Stimulated activated naive CD4-positive, alpha-beta T cell treated with Interleukin-2 at 50 U/mL for 16 hours (primary cell): ENCODE measurements around the gene ZSWIM3.
"Not testable (repeated sequence)": the region's sequence is repeated elsewhere in the genome, so short reads cannot be mapped to it uniquely, and the experiment has no call there.

Experiments
- DNase-seq: peaks from one replicate; lab custom pipeline; 2025; lab: John Stamatoyannopoulos, UW

ZSWIM3 gene

DNA sequence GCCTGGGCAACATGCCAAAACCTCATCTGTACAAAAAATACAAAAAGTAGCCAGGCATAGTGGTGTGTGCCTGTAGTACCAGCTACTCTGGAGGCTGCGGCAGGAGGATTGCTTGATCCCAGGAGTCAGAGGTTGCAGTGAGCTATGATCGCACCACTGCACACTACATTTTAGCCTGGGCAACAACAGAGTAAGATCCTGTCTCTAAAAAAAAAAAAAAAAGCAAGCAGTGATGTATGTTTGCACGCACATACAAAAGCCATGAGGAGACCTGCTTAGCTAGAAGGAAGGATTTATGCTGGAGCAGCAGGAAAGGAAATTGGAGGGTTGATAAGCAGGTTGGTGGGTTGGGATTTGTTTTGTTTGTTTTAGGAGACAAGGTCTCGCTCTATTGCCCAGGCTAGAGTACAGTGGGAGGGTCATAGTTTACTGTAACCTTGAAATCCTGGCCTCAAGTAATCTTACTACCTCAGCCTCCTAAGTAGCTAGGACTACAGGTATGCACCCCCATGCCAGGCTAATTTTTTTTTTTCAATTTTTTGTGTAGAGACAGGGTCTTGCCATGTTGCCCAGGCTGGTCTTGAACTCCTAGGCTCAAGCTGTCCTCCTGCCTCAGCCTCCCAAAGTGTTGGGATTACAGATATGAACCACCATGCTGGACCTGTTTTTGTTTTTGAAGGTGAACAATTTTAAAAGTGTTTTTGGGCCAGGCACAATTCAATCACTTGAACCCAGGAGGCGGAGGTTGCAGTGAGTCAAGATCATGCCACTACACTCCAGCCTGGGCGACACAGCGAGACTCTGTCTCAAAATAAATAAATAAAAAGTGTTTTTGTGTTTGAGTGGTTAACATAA, 4.0 kb downstream of the ZSWIM3 start:
- DNase-seq = no peak

GRCh38 chr20:45863543-45864470, 6.4 kb downstream of the ZSWIM3 start:
- no peak for DNase-seq

- no peak for DNase-seq
Observed at GRCh38 chr20:45866454-45866853, 9.0 kb downstream of the ZSWIM3 start.

DNA sequence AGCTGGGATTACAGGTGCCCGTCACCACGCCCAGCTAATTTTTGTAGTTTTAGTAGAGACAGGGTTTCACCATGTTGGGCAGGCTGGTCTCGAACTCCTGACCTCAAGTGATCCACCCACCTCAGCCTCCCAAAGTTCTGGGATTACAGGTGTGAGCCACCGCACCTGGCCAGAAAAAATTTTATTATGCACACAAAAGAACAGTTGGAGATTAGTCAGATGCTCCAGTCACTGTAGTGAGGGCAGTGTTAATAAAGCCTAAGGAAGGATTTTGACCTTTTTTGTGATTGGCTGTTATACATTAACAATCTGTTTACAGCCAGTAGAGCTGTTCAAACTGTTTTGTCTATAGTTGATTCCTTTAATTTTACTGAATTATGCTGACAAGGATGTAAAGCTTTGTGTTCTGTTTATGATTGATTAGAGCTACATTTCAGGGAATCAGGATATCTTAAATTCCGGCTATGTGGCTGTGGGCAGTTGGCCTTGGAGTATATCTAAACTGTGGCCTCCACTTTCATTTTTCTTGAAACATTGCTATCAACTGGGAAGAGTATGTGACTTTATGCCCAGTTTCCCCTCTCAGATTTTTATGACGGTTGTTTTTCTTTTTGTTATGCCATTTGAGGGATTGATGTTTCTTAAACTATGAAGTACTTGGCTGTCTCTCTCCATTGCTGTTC, 9.9 kb downstream of the ZSWIM3 start:
- no peak for DNase-seq

- no peak for DNase-seq
Observed at GRCh38 chr20:45867819-45868176, 10.4 kb downstream of the ZSWIM3 start.

GRCh38 chr20:45872626-45873025, 15.2 kb downstream of the ZSWIM3 start:
- no peak for DNase-seq

DNA sequence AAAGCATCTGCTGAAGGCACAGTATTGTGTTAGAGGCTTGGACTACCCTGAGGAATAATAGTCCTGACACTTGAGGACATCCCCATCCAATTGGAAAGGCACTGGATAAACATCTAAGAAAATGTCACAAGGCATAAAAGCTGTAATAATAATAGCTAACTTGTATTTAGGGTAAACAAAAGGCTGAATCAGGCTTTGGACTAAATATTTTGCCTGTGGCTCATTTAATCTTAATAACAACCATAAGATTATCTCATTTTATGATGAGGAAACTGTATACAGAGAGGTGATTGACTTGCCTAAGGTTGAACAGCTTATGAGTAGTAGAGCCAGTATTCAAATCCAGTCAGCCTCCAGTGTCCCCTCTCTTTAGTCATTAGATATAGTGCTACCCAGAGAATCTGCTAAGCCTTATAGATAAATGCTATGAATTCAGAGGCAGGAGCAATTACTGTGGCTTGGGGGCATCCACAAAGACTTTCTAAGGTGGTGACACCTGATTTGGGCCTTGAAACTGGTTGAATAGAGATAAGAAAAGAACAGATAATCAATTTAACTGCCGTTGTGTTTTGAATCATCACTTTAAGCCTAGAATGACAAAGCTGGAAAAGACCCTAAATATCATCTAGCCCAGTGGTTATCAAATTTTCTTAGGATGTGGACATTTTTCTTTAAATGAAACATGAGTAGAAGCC, 16.1 kb downstream of the ZSWIM3 start:
- no peak for DNase-seq

- not testable (repeated sequence) for DNase-seq
Observed at GRCh38 chr20:45874104-45874481, 16.7 kb downstream of the ZSWIM3 start.

GRCh38 chr20:45874576-45874975, 17.2 kb downstream of the ZSWIM3 start:
- no peak for DNase-seq

GRCh38 chr20:45878076-45878761, 20.8 kb downstream of the ZSWIM3 start:
- DNase-seq = no peak

- DNase-seq = peak; percentile 97
Observed at GRCh38 chr20:45880988-45881788, 23.8 kb downstream of the ZSWIM3 start, which contains the start of gene ZSWIM1. Gene ZSWIM1, plus strand, starts transcription at chr20:45881227. Its CDS starts 1,366 bp downstream, at chr20:45882593.

DNA sequence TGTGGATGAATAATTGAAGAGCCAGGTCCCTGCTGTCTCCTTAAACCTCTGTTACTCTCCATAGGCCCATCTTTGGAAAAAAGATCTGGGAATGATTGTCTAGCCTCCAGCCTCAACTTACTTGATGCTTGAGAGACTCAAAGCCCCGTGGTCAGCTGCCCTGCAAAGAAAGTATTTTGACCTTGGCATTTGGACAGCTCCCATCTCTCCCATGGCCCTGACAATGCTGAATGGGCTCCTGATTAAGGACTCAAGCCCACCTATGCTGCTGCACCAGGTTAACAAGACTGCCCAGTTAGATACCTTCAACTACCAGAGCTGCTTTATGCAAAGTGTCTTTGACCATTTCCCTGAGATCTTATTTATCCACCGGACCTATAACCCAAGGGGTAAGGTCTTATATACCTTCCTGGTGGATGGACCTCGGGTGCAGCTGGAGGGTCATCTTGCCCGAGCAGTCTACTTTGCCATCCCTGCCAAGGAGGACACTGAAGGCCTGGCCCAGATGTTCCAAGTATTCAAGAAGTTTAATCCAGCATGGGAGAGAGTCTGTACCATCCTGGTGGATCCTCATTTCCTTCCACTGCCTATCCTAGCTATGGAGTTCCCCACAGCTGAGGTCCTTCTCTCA, 25.2 kb downstream of the ZSWIM3 start:
- DNase-seq = no peak

DNA sequence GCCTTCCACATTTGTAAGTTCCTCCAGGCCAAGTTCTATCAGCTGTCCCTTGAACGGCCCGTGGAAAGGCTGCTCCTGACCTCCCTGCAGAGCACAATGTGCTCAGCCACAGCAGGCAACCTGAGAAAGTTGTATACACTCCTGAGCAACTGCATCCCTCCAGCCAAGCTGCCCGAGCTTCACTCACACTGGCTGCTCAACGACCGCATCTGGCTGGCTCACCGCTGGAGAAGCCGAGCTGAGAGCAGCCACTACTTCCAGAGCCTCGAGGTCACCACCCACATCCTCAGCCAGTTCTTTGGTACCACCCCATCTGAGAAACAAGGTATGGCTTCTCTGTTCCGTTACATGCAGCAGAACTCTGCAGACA, 25.7 kb downstream of the ZSWIM3 start:
- no peak for DNase-seq

GRCh38 chr20:45886590-45887345, 29.4 kb downstream of the ZSWIM3 start:
- no peak for DNase-seq

DNA sequence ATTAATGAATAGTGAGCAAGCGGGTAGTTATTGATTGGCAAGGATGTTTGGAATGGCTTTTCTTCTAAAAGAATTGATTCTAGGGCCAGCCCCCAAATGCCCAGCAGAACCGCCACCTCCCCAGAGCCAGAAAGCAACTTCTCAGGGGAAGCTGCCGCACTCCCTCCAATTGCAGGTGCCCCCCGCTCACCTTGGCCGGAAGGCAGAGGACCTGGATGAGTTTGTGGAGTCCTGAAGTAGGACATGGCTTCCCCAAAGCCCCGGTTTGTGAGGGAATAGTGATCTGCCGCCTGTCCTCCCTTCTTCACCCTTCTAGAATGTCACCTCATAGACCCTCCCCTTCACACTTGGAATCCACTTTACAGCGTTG, 29.9 kb downstream of the ZSWIM3 start, which contains the start of gene SPATA25:
SPATA25 (minus strand) TSS at position 277 of the 370 bp plus-strand sequence; CDS start at position 245, 32 bp downstream.
- DNase-seq = no peak

DNA sequence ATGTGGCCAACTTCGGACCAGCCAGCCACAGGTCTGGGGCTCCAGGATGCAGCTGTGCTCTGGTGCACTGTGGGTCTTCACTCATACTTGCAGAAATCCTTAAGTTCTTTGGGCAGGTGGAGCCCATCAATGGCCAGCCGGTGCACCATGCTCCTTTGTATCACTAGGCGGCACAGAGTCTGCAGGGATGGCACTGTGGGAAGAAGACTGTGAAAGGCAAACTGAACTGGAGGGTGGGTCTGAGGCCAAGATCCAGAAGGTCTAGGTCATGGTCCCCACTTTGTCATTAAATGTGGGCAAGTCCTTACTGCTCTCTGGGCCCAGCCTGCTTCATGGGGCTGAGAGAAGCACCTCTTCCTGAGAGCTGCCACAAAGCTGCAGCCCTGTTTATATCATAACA, 31.3 kb downstream of the ZSWIM3 start:
- no peak for DNase-seq

DNA sequence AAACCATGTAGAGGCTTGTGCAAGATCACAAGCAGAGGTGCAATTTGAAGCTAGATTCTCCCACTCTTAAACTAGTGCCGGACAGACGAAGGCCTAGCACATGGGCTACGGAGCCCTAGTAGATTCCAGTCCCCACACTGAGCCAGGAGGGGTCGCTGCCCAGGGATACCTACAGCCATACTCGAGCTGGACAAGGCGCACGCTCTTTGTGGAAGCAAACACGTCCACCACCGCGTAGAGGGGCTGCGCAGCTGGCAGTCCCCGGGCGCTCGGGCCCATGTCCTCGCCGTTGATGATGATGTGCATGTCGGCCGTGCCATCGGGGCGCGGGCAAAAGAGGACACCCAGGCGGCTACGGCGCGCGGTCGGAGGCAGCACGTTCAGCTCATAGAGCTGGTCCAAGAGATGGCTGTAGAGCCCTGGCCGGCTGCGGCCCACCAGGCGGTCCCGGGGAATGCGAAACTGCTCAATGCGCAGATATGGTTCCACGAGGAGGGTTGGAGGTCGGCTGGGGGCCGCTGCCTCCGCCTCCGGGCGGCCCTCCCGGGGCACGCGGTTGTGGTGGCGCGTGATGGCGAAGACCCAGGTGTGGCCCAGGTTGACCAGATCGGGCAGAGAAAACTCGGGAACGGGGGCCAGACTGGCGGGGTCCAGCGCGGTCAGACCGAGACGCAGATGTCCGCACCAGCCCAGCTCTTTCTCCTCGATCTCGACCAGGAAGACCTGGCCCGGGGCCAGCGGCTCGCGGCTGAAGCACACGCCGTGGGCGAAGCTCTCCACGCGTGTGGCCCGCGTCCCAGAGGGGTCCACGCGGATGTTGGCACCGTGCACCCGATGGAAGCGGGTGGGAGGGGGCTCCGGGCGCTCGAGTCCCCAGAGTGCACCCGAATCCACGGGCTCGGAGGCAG, 32.9 kb downstream of the ZSWIM3 start:
- DNase-seq = peak; percentile 24
